GM21360 (cell line): ENCODE data around the gene C11orf21.
"Not testable (repeated sequence)": the region's sequence is repeated elsewhere in the genome, so short reads cannot be mapped to it uniquely, and the experiment has no call there.

Experiments used
- ATAC-seq: cut with Tn5 transposase; IDR thresholded peaks from one replicate; pipeline ENCODE4 v1.9.1; 2021; ENCODE audit warnings: mild to moderate bottlenecking, moderate library complexity; ENCODE audit not compliant: unreplicated experiment

Gene C11orf21

GRCh38 chr11:2301631-2302305, at the start of gene C11orf21, which contains the start of gene TSPAN32:
C11orf21 (minus strand) TSS chr11:2301918; CDS start chr11:2301808, 110 bp downstream.
TSPAN32 (plus strand) TSS chr11:2302013; CDS start chr11:2302150, 137 bp downstream.
- ATAC-seq: no peak

GRCh38 chr11:2348986-2349385, 47.3 kb upstream of the C11orf21 start:
- ATAC-seq: no peak

- no peak for ATAC-seq
These were observed 45.7 kb upstream of the C11orf21 start for GRCh38 chr11:2347308-2347830.

GRCh38 chr11:2346586-2347307, 45.0 kb upstream of the C11orf21 start:
- no peak for ATAC-seq

- no peak for ATAC-seq
These were observed 44.3 kb upstream of the C11orf21 start for GRCh38 chr11:2346014-2346413.

GRCh38 chr11:2345050-2345449, 43.3 kb upstream of the C11orf21 start:
- ATAC-seq: no peak

GRCh38 chr11:2343502-2343901, 41.8 kb upstream of the C11orf21 start:
- ATAC-seq: no peak

GRCh38 chr11:2342981-2343380, 41.3 kb upstream of the C11orf21 start:
- no peak for ATAC-seq

GRCh38 chr11:2342557-2342956, 40.8 kb upstream of the C11orf21 start:
- ATAC-seq: no peak

- not testable (repeated sequence) for ATAC-seq
These were observed 37.0 kb upstream of the C11orf21 start for GRCh38 chr11:2338760-2339159.

- not testable (repeated sequence) for ATAC-seq
These were observed 33.6 kb upstream of the C11orf21 start for GRCh38 chr11:2335286-2335685.

- not testable (repeated sequence) for ATAC-seq
These were observed 31.9 kb upstream of the C11orf21 start for GRCh38 chr11:2333486-2334205.

- ATAC-seq: not testable (repeated sequence)
These were observed 30.9 kb upstream of the C11orf21 start for GRCh38 chr11:2332569-2332968.

- ATAC-seq: no peak
These were observed 29.7 kb upstream of the C11orf21 start for GRCh38 chr11:2331404-2331803.

GRCh38 chr11:2330696-2331095, 29.0 kb upstream of the C11orf21 start:
- ATAC-seq: no peak

- ATAC-seq: no peak
These were observed 27.8 kb upstream of the C11orf21 start for GRCh38 chr11:2329551-2329950.

GRCh38 chr11:2328656-2329354, 27.1 kb upstream of the C11orf21 start:
- no peak for ATAC-seq

GRCh38 chr11:2328021-2328420, 26.3 kb upstream of the C11orf21 start:
- no peak for ATAC-seq

GRCh38 chr11:2327032-2327431, 25.3 kb upstream of the C11orf21 start:
- ATAC-seq: no peak

GRCh38 chr11:2325719-2326118, 24.0 kb upstream of the C11orf21 start:
- no peak for ATAC-seq

GRCh38 chr11:2325123-2325522, 23.4 kb upstream of the C11orf21 start:
- no peak for ATAC-seq
